Activated T-cell treated with anti-CD3 and anti-CD28 coated beads, Interleukin-2, amount 50 U/mL, for 4 hours (primary cell): ENCODE measurements around the gene ITPRIPL1. TPM values are rescaled to one million over a fixed set of nuclear protein-coding genes. Genes with fewer than 3 reads are reported as not detected.
"Not testable (repeated sequence)": the region's sequence is repeated elsewhere in the genome, so short reads cannot be mapped to it uniquely, and the experiment has no call there.

Source experiments
- ATAC-seq, 2 donors: fragments of 200-7000 bp; cut with Tn5 transposase; one replicate each; pipeline ENCODE4 v1.10.0; 2021
- DNase-seq: peaks from one replicate; pipeline ENCODE4 v3.0.0-alpha.2; 2020
- H3K27me3 Mint-ChIP-seq: one replicate; pipeline ENCODE4 v1.8.0; 2021; ENCODE audit warnings: low read depth, mixed read lengths
- H3K36me3 Mint-ChIP-seq: one replicate; pipeline ENCODE4 v1.8.0; 2022; ENCODE audit warnings: mixed read lengths; ENCODE audit not compliant: insufficient read depth
- H3K4me1 Mint-ChIP-seq: one replicate; pipeline ENCODE4 v1.8.0; 2021; ENCODE audit warnings: low read depth, mixed read lengths
- H3K4me3 Mint-ChIP-seq: one replicate; pipeline ENCODE4 v1.8.0; 2021; ENCODE audit warnings: mild to moderate bottlenecking, moderate library complexity, mixed read lengths
- H3K9me3 Mint-ChIP-seq: one replicate; pipeline ENCODE4 v1.8.0; 2021; ENCODE audit warnings: mixed read lengths
- total RNA-seq, 3 donors: library from RNA; stranded (reverse); gene quantifications; one replicate each; pipeline ENCODE4 v1.2.1, GENCODE V29; 2021

Gene ITPRIPL1
- 10 to 100 TPM; 30.2 to 39.5 (median 31.6) TPM for total RNA-seq

- peaks cover 21% of the 10 kb centered on the region for H3K36me3 Mint-ChIP-seq
- H3K4me3 Mint-ChIP-seq: peak within 1 kb of the TSS; percentile 95
- DNase-seq (peak; percentile 25), ATAC-seq (peak; percentile 23 to 33)
- no peaks in the 10 kb centered on the region for H3K27me3 Mint-ChIP-seq
- H3K4me1 Mint-ChIP-seq: peaks cover 45% of the 10 kb centered on the region
- no peaks in the 10 kb centered on the region for H3K9me3 Mint-ChIP-seq
Observed at GRCh38 chr2:96325041-96325883, at the start of gene ITPRIPL1. Gene ITPRIPL1, plus strand, starts transcription at chr2:96325317. Its CDS starts 523 bp downstream, at chr2:96325840.

GRCh38 chr2:96276787-96277499 lies 48.2 kb upstream of the ITPRIPL1 start:
- no peak overlapping the region for H3K4me3 Mint-ChIP-seq
- DNase-seq: no peak
- peaks cover 54% of the 10 kb centered on the region for H3K36me3 Mint-ChIP-seq
- no peaks in the 10 kb centered on the region for H3K4me1 Mint-ChIP-seq
- no peak for ATAC-seq
- H3K9me3 Mint-ChIP-seq: no peaks in the 10 kb centered on the region
- no peaks in the 10 kb centered on the region for H3K27me3 Mint-ChIP-seq

DNA sequence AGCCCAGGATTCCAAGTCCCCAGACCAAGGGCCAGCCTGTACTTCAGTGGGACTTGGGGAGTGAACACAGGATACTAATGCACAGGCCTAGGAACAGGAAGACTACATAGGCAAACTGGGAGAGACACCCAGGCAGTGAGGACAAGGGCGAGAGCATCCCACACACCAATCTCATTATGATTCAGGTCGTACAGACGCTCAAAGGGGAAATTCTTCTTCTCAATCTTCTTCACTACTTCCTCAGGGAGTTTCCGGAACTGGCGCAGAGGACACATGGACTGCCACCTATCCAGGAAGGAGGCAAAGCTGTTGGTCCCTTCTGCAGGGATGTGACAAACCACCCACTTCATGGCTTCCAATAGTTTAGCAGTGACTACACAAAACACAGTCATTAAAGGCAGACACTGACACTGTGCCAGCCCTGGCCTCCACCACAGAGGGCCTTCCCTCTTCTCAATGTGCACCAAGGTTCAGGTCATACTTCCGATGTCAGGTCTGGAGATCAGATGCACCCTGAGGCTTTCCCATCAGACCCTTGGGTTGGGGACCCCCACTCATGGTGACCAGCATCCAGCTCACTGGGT lies 37.8 kb upstream of the ITPRIPL1 start:
- no peak for ATAC-seq
- H3K27me3 Mint-ChIP-seq: no peaks in the 10 kb centered on the region
- H3K4me1 Mint-ChIP-seq: no peaks in the 10 kb centered on the region
- peaks cover 56% of the 10 kb centered on the region for H3K36me3 Mint-ChIP-seq
- H3K4me3 Mint-ChIP-seq: no peak overlapping the region
- no peak for DNase-seq
- no peaks in the 10 kb centered on the region for H3K9me3 Mint-ChIP-seq

GRCh38 chr2:96291751-96292150 lies 33.4 kb upstream of the ITPRIPL1 start:
- Mint-ChIP-seq H3K4me3 (no peak overlapping the region), H3K9me3 (no peaks in the 10 kb centered on the region), H3K36me3 (peaks cover 69% of the 10 kb centered on the region), H3K27me3 (no peaks in the 10 kb centered on the region), H3K4me1 (no peaks in the 10 kb centered on the region)
- no peak for ATAC-seq
- no peak for DNase-seq

DNA sequence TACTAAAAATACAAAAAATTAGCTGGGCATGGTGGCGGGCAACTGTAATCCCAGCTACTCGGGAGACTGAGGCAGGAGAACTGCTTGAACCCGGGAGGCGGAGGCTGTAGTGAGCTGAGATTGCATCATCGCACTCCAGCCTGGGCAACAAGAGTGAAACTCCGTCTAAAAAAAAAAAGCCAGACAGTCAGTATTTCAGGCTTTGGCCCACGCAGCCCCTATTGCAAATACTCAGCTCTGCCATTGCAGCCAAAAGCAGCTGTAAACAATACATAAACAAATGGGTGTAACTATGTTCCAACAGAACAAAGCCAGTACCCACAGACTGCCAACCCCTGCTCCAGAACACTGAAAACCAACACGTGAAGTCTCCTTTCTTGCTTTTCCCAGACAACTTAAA lies 30.8 kb upstream of the ITPRIPL1 start:
- peaks cover 71% of the 10 kb centered on the region for H3K36me3 Mint-ChIP-seq
- not testable (repeated sequence) for H3K9me3 Mint-ChIP-seq, DNase-seq, H3K4me1 Mint-ChIP-seq, ATAC-seq, H3K27me3 Mint-ChIP-seq, H3K4me3 Mint-ChIP-seq

DNA sequence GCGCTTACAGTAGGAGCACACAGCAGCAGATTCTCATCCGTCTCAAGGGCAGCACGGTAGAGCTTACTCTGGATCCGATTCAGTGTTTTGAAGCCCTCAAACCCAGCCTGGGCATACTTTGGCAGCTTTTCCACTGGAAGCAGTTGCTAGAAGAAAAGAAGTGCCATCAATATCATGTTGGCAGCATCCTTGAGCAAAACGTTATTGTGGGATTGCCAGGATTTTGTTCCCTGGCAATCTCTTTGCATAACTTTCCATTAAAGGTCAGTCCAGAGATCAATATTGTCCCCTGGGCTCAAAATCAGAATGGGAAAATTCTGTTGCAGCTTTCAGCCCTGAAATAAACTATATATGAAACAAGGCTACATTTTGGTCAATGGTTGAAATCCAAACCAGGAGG lies 28.2 kb upstream of the ITPRIPL1 start:
- no peak for ATAC-seq

GRCh38 chr2:96301865-96302264 lies 23.3 kb upstream of the ITPRIPL1 start:
- no peak for ATAC-seq
- DNase-seq: no peak
- no peaks in the 10 kb centered on the region for H3K9me3 Mint-ChIP-seq
- peaks cover 54% of the 10 kb centered on the region for H3K4me1 Mint-ChIP-seq
- H3K27me3 Mint-ChIP-seq: no peaks in the 10 kb centered on the region
- H3K4me3 Mint-ChIP-seq: peak overlapping the region; percentile 7
- peaks cover 65% of the 10 kb centered on the region for H3K36me3 Mint-ChIP-seq

More for the DNA sequence above, 28.2 kb upstream of the ITPRIPL1 start:
- Mint-ChIP-seq H3K4me3 (no peak overlapping the region), H3K9me3 (no peaks in the 10 kb centered on the region), H3K27me3 (no peaks in the 10 kb centered on the region), H3K36me3 (peaks cover 68% of the 10 kb centered on the region), H3K4me1 (peaks cover 13% of the 10 kb centered on the region)
- DNase-seq: no peak

- DNase-seq: no peak
- ATAC-seq: no peak
- Mint-ChIP-seq H3K27me3 (no peaks in the 10 kb centered on the region), H3K36me3 (peaks cover 40% of the 10 kb centered on the region), H3K4me1 (peaks cover 54% of the 10 kb centered on the region), H3K9me3 (no peaks in the 10 kb centered on the region), H3K4me3 (peak overlapping the region; percentile 96)
Observed at GRCh38 chr2:96304606-96305005, 20.5 kb upstream of the ITPRIPL1 start.

- H3K9me3 Mint-ChIP-seq: no peaks in the 10 kb centered on the region
- DNase-seq: peak; percentile 86
- peak within 1 kb of the TSS; percentile 96 for H3K4me3 Mint-ChIP-seq
- H3K36me3 Mint-ChIP-seq: peaks cover 39% of the 10 kb centered on the region
- H3K27me3 Mint-ChIP-seq: no peaks in the 10 kb centered on the region
- peaks cover 58% of the 10 kb centered on the region for H3K4me1 Mint-ChIP-seq
- peak; percentile 93 to 97 for ATAC-seq
Observed at GRCh38 chr2:96305091-96305978, 19.8 kb upstream of the ITPRIPL1 start, which contains the start of gene SNRNP200. Gene SNRNP200, minus strand, starts transcription at chr2:96305546. Its CDS starts 109 bp downstream, at chr2:96305437.

GRCh38 chr2:96305979-96306308 lies 19.2 kb upstream of the ITPRIPL1 start:
- H3K27me3 Mint-ChIP-seq: no peaks in the 10 kb centered on the region
- peak overlapping the region; percentile 96 for H3K4me3 Mint-ChIP-seq
- ATAC-seq: no peak
- no peaks in the 10 kb centered on the region for H3K9me3 Mint-ChIP-seq
- DNase-seq: no peak
- peaks cover 55% of the 10 kb centered on the region for H3K4me1 Mint-ChIP-seq
- peaks cover 37% of the 10 kb centered on the region for H3K36me3 Mint-ChIP-seq

- no peaks in the 10 kb centered on the region for H3K9me3 Mint-ChIP-seq
- H3K4me1 Mint-ChIP-seq: peaks cover 51% of the 10 kb centered on the region
- H3K36me3 Mint-ChIP-seq: peaks cover 33% of the 10 kb centered on the region
- H3K27me3 Mint-ChIP-seq: no peaks in the 10 kb centered on the region
- peak overlapping the region; percentile 96 for H3K4me3 Mint-ChIP-seq
- DNase-seq (no peak), ATAC-seq (no peak)
Observed at GRCh38 chr2:96306370-96306769, 18.7 kb upstream of the ITPRIPL1 start.

DNA sequence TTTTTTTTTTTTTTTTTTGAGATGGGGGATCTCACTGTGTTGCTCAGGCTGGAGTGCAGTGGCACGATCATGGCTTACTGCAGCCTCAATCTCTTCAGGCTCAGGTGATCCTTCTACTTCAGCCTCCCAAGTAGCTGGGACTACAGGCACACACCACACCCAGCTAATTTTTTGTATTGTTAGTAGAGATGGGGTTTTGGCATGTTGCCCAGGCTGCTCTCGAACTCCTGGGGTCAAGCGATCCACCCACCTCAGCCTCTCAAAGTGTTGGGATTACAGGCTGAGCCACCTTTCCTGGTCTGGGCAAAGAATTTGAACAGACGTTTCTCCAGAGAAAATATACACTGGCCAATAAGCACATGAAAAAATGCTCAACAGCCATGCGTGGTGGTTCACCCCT lies 16.9 kb upstream of the ITPRIPL1 start:
- ATAC-seq (no peak), DNase-seq (no peak)
- no peaks in the 10 kb centered on the region for H3K9me3 Mint-ChIP-seq
- no peak overlapping the region for H3K4me3 Mint-ChIP-seq
- H3K4me1 Mint-ChIP-seq: peaks cover 32% of the 10 kb centered on the region
- H3K27me3 Mint-ChIP-seq: no peaks in the 10 kb centered on the region
- H3K36me3 Mint-ChIP-seq: peaks cover 14% of the 10 kb centered on the region

- Mint-ChIP-seq H3K9me3 (no peaks in the 10 kb centered on the region), H3K4me3 (no peak overlapping the region), H3K36me3 (no peaks in the 10 kb centered on the region), H3K27me3 (no peaks in the 10 kb centered on the region), H3K4me1 (peaks cover 36% of the 10 kb centered on the region)
- ATAC-seq: no peak
- no peak for DNase-seq
Observed at GRCh38 chr2:96315005-96315399, 10.1 kb upstream of the ITPRIPL1 start.
